HG03108 (cell line): Measurements from ENCODE around the gene NSMCE1.
"Not testable (repeated sequence)": the region's sequence is repeated elsewhere in the genome, so short reads cannot be mapped to it uniquely, and the experiment has no call there.

ENCODE experiments used
- ATAC-seq: cut with Tn5 transposase; IDR thresholded peaks from one replicate; pipeline ENCODE4 v1.9.1; 2021; ENCODE audit warnings: moderate library complexity; ENCODE audit not compliant: unreplicated experiment

The NSMCE1 gene

DNA sequence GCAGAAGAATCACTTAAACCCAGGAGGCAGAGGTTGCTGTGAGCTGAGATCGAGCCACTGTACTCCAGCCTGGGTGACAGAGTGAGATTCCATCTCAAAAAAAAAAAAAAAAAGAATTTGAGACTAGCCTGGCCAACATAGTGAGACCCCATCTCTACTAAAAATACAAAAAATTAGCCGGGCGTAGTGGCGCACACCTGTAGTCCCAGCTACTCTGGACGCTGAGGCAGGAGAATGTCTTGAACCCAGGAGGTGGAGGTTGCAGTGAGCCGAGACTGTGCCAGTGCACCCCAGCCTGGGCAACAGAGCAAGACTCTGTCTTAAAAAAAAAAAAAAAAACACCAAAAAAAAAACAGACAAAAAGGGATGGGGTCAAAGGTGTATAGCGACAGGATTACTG, 4.1 kb upstream of the NSMCE1 start:
- ATAC-seq, result not testable (repeated sequence)

DNA sequence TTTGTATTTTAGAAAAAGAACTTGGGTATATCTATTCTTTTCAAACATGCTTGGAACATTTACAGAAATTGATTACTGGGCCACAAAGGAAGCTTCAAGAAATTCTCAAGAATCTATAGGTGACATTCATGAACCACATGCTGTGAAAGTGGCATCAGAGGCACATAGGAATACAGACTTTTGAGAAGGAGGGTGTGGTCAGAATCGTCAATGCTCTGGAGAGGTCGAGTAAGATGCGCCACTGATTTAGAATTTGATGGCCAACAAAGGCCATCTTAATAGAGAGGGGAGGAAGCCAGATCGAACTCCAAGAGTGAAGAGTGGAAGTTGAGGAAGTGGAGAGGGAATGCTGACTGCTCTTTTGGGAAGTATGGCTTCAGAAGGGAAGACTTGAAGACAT, 3.5 kb upstream of the NSMCE1 start:
- ATAC-seq, result no peak

DNA sequence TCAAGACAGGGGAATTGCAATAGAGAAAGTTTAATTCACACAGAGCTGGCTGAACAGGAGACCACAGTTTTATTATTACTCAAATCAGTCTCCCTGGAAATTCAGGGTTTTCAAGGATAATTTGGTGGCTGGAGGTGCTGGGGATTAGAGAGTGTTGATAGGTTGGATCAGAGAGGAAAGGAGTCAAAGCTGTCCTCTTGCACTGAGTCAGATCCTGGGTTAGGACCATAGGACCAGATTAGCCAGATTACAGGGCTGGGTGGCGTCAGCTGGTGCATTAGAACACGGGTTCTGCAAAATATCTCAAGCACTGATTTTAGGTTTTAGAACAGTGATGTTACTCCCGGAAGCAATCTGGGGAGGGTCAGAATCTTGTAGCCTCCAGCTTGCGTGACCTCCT, 1.8 kb upstream of the NSMCE1 start:
- ATAC-seq, result no peak

DNA sequence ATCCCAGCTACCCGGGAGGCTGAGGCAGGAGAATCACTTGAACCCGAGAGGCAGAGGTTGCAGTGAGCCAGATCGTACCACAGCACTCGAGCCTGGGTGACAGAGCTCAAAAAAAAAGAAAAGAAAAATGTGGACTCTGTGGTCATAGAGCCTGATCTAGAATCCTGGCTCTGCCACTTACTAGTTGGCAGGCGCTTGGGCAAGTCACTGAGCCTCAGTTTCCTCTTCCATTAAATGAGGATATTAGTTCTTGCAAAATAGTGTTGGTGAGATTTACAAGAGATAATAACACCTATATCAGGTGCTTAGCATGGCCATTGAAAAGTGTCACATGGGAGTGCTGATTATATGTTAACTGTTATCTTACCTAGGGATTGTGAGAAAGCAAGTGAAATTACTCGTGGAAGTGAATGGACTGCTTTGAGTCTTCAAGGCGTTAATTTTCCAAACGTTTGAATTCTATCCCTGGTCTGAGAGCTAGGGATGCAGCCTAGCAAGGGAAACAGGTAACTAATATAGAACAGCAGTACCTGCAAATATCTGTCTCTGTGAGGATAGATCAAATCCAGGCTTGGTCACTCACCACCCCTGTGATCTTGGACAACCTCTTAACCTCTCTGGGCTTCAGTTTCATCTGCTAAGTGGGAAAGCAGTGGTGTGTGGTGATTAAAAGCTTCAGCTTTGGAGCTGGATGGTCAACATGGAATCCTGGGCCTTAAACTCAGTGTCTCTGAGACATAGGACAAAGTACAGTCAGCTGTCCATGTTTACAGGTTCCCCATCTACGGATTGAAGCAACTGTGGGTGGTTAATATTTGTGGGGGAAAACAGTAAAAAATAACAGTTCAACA, 953 bp upstream of the NSMCE1 start:
- ATAC-seq, result no peak

DNA sequence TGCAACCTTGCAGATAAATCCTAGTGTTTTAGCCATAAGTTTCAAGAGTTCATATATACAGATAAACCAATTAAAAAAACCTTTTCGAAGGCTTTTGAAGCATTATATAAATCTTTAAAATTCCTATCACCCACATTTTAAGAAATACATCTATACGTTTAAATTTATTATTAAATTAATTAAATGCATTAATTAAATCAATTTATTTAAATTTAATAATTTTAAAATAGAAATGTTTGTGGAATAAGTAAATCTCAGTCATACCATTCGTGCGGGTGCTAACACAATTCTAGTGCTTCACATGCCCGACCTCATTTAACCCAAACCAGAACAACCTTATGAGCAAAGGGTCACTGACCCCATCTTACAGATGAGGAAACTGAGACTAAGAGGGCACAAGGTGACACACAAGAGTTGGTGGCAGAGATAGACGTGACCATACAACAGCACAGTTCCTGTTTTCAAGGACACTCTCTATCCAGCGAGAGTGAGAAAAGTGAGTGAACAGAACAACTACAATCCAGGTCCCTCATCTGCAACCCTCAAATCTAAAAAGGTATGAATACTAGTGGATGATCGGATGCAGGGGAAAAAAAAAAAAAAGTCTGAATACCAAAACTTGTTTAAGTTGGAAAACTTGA, 1.4 kb downstream of the NSMCE1 start:
- no peak for ATAC-seq

DNA sequence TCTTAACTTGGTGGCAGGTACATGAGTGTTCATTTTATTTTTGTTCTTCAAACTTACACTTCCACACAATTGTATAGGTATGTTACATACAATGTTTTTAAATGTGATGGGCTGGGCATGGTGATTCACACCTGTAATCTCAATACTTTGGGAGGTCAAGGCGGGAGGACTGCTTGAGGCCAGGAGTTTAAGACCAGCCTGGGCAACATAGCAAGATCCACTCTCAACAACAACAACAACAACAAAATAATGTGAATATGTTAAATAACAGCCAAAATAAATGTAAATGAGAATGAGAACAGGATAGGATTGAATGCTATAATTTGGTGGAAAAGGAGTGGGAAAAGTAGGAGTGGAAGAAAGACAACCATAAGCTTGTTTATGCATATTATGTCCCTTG, 2.6 kb downstream of the NSMCE1 start:
- no peak for ATAC-seq

DNA sequence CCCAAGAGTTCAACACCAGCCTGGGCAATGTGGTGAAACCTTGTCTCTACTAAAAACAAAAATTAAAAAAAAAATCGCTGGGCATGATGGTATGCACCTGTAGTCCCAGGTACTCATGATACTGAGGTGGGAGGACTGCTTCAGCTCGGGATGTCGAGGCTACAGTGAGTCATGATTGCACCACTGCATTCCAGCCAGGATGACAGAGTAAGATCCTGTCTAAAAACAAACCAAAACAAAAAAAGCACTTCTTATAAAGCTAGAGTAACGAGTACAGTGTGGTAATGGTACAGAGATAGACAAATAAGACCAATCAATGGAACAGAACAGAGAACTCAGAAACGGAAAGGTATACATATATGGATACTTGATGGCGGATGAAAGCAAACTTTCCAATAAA, 4.4 kb downstream of the NSMCE1 start:
- no peak for ATAC-seq

DNA sequence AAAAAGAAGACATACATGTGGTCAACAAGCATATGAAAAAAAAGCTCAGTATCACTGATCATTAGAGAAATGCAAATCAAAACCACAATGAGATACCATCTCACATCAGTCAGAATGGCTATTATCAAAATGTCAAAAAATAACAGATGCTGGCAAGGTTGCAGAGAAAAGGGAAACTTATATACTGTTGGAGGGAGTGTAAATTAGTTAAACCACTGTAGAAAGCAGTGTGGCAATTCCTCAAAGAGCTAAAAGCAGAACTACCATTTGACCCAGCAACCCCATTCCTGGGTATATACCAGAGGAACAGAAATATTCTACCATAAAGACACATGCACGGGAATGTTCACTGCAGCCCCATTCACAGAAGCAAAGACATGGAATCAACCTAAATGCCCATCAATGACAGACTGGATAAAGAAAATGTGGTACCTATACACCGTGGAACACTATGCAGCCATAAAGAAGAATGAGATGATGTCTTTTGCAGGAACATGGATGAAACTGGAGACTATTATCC, 5.6 kb downstream of the NSMCE1 start:
- not testable (repeated sequence) for ATAC-seq

DNA sequence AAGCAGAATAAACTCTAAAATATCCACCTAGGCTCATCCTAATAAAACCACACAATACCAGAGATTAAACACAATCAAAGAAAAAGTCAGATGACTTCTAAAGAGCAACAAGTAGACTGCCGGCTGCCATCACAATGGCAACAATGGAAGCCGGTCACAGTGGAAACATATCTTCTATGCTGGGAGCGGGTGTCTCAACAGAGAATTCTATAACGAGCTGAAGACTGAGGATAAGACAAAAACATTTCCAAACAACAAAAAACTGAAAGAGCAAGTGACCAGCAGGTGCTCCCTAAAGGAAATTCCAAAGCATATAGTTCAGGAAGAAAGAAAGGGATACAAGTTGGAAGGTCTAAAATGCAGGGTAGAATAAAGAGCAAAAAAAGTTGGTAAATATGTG, 8.9 kb downstream of the NSMCE1 start:
- ATAC-seq, result no peak

DNA sequence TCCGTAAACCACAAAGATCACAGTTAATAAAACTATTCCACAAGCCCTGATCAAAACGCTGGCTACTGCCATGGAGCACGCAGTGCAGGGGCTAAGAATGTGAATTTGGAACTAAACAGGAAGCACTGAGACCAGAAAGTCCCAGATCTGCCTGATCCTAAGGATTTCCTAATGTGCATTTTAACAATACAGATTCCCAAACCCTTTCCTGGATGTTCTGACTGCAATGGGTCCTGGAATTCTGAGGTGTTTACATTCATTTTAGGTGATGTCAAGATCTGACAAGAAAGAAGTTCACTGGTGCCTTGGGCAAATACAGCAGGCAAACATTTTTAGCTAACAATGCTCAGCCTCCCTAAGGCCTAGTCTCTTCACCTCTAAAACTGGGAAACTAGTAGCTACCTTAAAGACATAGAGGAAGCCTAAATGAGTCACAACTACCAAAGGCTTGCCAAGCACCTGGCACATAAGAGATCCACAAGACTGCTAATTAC, 10.3 kb downstream of the NSMCE1 start:
- no peak for ATAC-seq

DNA sequence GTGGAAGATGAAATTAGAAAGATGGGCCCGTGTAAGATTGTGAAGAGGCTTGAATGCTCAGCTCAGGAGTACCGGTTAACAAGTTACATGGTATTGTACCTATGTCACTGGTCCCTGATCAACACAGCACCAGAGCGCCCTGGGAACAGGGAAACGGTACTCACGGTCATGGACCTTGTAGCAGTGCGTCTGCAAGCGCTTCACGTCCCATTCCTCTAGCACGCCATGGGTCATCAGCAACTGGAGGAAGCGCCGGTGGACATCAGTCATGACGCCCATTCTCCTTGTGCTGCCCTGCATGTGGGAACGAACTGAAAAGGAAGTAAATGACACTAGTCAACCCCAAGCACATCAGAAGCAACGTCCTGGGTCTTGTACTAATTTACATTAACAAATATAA, 11.3 kb downstream of the NSMCE1 start:
- no peak for ATAC-seq

DNA sequence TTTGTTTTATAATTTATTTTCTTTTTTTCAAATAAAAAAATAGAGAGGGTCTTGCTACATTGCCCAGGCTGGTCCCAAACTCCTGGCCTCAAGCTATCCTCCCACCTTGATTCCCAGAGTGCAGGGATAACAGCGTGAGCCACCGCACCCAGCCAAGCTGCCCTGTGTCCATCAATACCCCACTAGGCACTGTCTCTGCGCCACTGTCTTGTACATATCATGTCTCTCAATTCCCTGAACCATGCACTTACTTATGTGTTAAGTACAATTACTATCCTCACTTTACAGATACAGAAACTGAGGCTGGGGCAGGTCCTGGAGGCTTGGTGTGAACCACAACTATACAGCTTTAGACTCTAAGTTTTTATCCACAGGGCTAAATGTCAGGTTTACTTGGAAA, 11.7 kb downstream of the NSMCE1 start:
- no peak for ATAC-seq

DNA sequence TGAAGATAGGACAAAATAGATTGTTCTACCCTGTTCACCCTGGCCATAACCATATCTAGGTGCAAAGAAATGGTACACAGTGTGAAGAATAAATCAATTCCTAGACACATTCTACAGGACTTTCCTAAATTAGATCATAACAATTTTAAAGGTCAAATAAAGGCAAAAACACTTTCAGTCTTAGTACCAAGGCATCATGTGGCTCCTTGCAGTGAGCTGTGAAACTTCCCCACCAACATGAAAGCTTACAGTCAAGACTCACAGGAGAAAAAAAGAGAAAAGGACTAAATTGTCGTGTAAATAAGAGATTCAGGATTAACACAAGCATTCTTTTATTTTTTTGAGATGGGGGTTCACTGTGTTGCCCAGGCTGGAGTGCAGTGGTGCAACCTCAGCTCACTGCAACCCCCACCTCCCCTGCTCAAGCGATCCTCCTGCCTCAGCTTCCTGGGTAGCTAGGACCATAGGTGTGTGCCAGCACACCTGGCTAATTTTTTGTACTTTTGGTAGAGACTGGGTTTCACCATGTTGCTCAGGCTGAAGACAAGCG, 14.2 kb downstream of the NSMCE1 start:
- peak; percentile 66 for ATAC-seq

DNA sequence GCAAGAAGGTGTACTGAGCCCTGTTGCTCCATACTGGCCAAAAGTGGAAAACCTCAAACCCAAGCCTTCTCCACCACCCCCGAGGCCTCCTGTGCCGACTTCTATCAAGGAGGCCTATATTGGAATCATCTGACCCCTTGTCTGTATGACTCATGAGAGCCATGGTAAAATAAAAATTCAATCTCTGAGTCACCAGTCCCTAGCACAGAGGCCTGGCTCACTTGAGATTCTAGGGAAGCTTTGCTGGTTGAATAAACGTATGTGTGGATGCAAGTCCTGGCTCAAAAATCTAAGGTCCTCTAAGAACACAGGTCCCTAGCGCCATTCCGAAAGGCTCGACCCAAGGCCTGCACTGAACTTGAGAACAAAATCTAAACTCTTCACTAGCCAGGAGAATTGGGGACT, 15.0 kb downstream of the NSMCE1 start:
- no peak for ATAC-seq

DNA sequence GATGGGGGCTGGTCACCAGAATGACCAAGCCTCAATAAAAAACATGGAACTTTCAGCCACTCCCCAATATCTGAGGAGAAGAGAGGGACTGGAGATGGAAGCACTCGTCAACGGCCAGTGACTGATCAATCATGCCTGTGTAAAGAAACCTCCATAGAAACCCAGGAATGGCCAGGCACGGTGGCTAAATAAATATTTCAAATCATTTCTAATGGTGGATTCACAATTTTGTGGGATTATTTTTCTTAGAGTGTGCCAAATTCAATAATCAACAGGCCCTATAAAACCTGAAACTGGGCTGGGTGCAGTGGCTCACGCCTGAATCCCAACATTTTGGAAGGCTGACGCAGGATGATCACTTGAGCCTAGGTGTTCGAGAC, 16.4 kb downstream of the NSMCE1 start:
- ATAC-seq, result no peak

DNA sequence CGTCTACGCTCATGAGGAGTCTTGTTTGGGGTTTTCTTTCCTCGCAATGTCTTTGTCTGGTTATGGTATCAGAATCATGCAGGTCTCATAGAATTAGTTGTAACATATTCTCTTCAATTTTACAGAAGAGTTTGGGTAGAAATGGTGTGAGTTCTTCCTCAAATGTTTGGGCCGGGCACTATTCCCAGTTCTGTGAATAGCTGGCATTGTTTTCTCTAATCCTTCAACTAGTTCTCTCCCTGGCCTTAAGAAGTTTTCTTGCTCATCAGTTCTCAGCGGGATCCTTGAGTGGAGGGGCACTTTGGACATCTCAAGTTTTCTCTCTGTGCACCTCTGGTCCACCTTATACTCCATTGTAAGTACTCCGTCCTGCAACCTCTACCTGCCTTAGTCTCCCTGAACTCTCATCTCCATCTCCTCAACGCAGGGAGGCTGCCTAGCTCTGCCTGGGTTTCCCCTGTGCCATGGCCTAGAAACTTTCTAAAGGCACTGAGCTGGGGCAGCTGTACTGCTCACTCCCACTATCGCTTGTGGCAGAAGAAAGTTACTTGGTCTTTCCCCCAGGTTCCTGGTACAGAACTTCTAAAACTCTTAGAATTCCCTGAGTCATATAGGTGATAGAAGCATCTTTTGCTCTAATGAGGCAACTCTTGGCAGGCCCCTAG, 16.9 kb downstream of the NSMCE1 start:
- ATAC-seq, result no peak

DNA sequence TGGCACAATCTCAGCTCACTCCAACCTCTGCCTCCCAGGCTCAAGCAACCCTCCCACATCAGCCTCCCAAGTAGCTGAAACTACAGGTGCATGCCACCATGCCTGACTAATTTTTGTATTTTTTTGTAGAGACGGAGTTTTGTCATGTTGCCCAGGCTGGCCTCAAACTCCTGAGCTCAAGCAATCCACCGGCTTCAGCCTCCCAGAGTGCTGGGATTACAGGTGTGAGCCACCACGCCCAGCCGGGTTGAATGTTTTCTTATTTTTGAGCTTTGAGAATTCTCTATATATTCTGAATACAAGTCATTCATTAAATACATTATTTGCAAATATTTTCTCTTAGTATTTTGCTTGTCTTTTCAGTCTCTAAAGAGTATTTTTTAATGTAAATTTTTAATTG, 19.7 kb downstream of the NSMCE1 start:
- ATAC-seq, result not testable (repeated sequence)

DNA sequence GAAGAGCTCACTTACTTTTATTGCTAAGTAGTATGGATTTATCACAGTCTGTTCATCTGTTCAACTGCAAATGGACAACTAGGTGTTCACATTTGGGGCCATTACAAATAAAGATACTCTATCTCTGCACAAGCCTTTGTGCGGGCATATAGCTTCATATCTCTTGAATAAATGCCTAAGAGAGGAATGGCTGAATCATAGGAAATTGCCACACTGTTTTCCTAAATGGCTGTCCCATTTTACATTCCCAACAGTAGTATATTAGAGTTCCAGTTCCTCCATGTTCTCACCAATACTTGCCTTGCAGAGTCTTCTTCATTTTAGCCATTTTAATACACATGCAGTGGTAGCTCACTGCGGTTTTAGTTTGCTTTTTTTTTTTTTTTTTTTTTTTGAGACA, 20.5 kb downstream of the NSMCE1 start:
- no peak for ATAC-seq

DNA sequence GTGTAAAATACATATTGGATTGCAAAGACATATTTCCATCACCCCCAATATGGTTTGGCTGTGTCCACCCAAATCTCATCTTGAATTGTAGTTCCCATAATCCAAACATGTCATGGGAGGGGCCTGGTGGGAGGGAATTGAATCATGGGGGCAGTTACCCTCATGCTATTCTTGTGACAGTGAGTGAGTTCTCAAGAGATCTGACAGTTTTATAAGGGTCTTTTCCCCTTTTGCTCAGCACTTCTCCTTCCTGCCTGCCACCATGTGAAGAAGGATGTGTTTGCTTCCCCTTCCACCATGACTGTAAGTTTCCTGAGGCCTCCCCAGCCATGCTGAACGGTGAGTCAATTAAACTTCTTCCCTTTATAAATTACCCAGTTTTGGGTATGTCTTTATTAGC, 21.5 kb downstream of the NSMCE1 start:
- ATAC-seq, result not testable (repeated sequence)

DNA sequence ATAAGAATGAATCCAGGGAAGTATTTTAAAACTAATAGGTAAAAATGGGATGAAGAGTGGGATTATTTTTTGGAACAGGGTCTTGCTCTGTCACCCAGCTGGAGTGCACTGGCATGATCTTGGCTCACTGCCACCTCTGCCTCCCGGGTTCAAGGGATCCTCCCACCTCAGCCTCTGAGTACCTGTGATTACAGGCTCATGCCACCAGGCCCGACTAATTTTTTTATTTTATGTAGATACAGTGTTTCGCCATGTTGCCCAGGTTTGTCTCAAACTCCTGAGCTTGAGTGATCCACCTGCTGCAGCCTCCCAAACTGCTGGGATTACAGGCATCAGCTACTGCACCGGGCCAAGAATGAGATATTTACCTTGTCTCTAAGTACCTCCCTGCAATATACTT, 22.1 kb downstream of the NSMCE1 start:
- no peak for ATAC-seq
